ENCODE results near the gene RCSD1. TPM values are rescaled to one million over a fixed set of nuclear protein-coding genes. Genes with fewer than 3 reads are reported as not detected.

RCSD1 gene
- total and polyA plus RNA-seq, 10 of the 15 experiments (the other 5 are each of a cell fraction or from before 2014, with no cell fraction given) = 11.4 to 78.3 (median 71.6) TPM

DNA sequence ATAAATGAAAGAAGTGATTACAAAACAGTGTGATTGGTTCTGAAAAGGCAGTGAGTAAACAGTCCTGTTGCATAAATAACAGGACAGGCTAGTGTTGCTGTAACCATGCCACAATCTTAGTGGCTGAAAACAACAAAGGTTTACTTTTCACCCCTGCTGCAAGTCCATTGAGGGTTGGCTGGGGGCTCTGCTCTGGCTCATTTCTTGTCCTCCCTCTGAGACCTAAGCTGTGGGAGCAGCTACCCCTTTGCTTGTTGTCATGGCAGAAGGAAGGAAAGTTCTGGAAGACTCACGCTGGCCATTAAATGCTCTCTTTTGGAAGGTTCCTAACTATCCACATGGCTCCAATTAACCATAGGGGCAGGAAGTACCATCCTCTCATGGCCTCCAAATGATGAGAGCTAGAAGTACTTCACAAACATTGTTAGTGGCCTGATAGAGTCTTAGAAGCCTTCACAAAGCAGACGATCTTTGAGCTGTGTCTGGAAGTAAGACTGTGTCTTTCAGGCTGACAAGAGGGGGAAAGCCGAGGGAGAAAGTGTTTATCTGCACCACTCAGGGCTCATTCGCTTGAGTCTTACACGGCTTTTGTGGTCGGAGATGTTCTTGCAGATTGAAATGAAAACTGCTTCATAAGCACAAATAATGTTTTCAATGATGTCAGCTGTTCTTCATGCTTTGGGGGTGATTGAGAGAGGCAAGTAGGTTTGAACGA, 11.9 kb downstream of the RCSD1 start:
- no peak overlapping the region for H3K9ac ChIP-seq (ENCODE audit: control insufficient read depth, insufficient read depth, low read length)
- in situ Hi-C loops (cut with MboI) = no loop called here
- ChIA-PET CTCF (interaction anchor here (0.7 to 1.0 kb wide), 2 partner anchors 27 to 46 kb away, joined by 3 read pairs; no protein-coding TSS in a partner anchor), POLR2A (no interaction called here), RAD21 (ENCODE audit: unreplicated experiment) (interaction anchor here (1.4 kb wide), 1 partner anchor 34 kb away, joined by 3 read pairs; no protein-coding TSS in a partner anchor), SMC1A (ENCODE audit: uncharacterized antibody, unreplicated experiment) (interaction anchor here (1.0 to 1.6 kb wide), 3 partner anchors 10 to 78 kb away, joined by 3 to 5 read pairs (median 5); no protein-coding TSS in a partner anchor)
- 61% methylated on average over 7 of the region's 7 CpGs for WGBS (ENCODE audit: insufficient coverage, insufficient replicate concordance, low lambda C conversion rate, missing lambda C conversion rate)
- intact Hi-C loops (cut with micrococcal nuclease; ENCODE audit: unreplicated experiment) = no loop called here
- H3K27ac ChIP-seq (ENCODE audit: control insufficient read depth, insufficient read depth) = no peak overlapping the region
- H3K79me2 ChIP-seq (ENCODE audit: control insufficient read depth, insufficient read depth, low read length) = peaks cover 51% of the 10 kb centered on the region
- DNase-seq (ENCODE audit: low read depth, low spot score) (no peak), ATAC-seq (no peak), FAIRE-seq (no peak)
- TF ChIP-seq ZNF592 (IDR thresholded peaks at IDR 0.05) (no peak), CBX5 (IDR thresholded peaks at IDR 0.05; ENCODE audit: low read depth) (no peak)
- H4K20me1 ChIP-seq (ENCODE audit: control insufficient read depth, insufficient read depth) = peaks cover 3% of the 10 kb centered on the region; the same call in 1 of the 2 replicates
- no peaks in the 10 kb centered on the region for H3K27me3 ChIP-seq (replicated peaks in 1 of 2; ENCODE audit: control insufficient read depth in 2 of 2, insufficient read depth in 2 of 2, low read length in 1 of 2)
- no peak overlapping the region for H3K4me2 ChIP-seq (ENCODE audit: control insufficient read depth, insufficient read depth)
- peaks cover 14% of the 10 kb centered on the region for H3K4me1 ChIP-seq (ENCODE audit: control insufficient read depth, insufficient read depth, low read length)
- H2AFZ ChIP-seq (ENCODE audit: control insufficient read depth, low read depth, low read length) = no peak overlapping the region
- peaks cover 0 to 42% of the 10 kb centered on the region in 2 experiments for H3K36me3 ChIP-seq (ENCODE audit: control insufficient read depth in 2 of 2, insufficient read depth in 2 of 2, low read length in 1 of 2)
- H3K9me3 ChIP-seq (replicated peaks; ENCODE audit: control insufficient read depth, insufficient read depth, low read length) = no peaks in the 10 kb centered on the region
- no peak overlapping the region for H3K4me3 ChIP-seq
- BruUV-seq (replicated peaks) = no TSS peak

All from GM12878 (cell line).